KMS-11 (cell line): ENCODE data around the gene ZNRF4.

Experiments
- H2AFZ ChIP-seq: fragments of 200-600 bp; sonication (generic); 2 replicates; pipeline ENCODE4 v1.6.1; 2016; ENCODE audit warnings: antibody characterized with exemption, mixed run types, low read depth
- H3K27ac ChIP-seq: fragments of 200-600 bp; sonication (generic); 2 replicates; pipeline ENCODE4 v1.6.1; 2016; ENCODE audit warnings: mild to moderate bottlenecking, mixed run types
- H3K27me3 ChIP-seq: fragments of 200-600 bp; sonication (generic); 2 replicates; pipeline ENCODE4 v1.6.1; 2017; ENCODE audit warnings: mild to moderate bottlenecking, low read depth, mixed run types, moderate library complexity; ENCODE audit not compliant: insufficient read depth
- H3K36me3 ChIP-seq: fragments of 200-600 bp; sonication (generic); 2 replicates; pipeline ENCODE4 v1.6.1; 2017; ENCODE audit warnings: mild to moderate bottlenecking, mixed run types; ENCODE audit not compliant: insufficient read depth
- H3K4me1 ChIP-seq: fragments of 200-600 bp; sonication (generic); 2 replicates; pipeline ENCODE4 v1.6.1; 2016; ENCODE audit warnings: mild to moderate bottlenecking, low read depth, mixed run types; ENCODE audit not compliant: poor library complexity, severe bottlenecking
- H3K4me2 ChIP-seq: fragments of 200-600 bp; sonication (generic); 2 replicates; pipeline ENCODE4 v1.7.0; 2016; ENCODE audit warnings: mild to moderate bottlenecking, mixed run types
- H3K4me3 ChIP-seq: fragments of 200-600 bp; sonication (generic); IDR thresholded peaks from 2 replicates; pipeline ENCODE4 v1.6.1; 2017; ENCODE audit warnings: low read depth, low read length, mixed read lengths; ENCODE audit not compliant: insufficient read depth
- H3K79me2 ChIP-seq: fragments of 200-600 bp; sonication (generic); 2 replicates; pipeline ENCODE4 v1.6.1; 2016; ENCODE audit warnings: low read depth, mixed run types; ENCODE audit not compliant: insufficient read depth
- H3K9ac ChIP-seq: fragments of 200-600 bp; sonication (generic); 2 replicates; pipeline ENCODE4 v1.6.1; 2016; ENCODE audit warnings: mild to moderate bottlenecking, mixed run types
- H4K20me1 ChIP-seq: fragments of 200-600 bp; sonication (generic); 2 replicates; pipeline ENCODE4 v1.6.1; 2016; ENCODE audit warnings: mild to moderate bottlenecking, mixed run types; ENCODE audit not compliant: insufficient read depth
- CTCF ChIP-seq: fragments of 200-600 bp; sonication (generic); conservative IDR thresholded peaks from 2 replicates; pipeline ENCODE4 v1.6.1; 2017; ENCODE audit warnings: low read depth, mild to moderate bottlenecking, antibody characterized with exemption, low read length, moderate library complexity, mixed read lengths

The ZNRF4 gene

GRCh38 chr19:5448374-5448773, 6.8 kb upstream of the ZNRF4 start:
- Histone ChIP-seq H3K79me2 (no peaks in the 10 kb centered on the region), H4K20me1 (no peaks in the 10 kb centered on the region), H3K27ac (no peak overlapping the region), H3K36me3 (no peaks in the 10 kb centered on the region), H3K4me2 (no peak overlapping the region), H2AFZ (no peak overlapping the region), H3K4me3 (no peak overlapping the region), H3K4me1 (no peaks in the 10 kb centered on the region), H3K27me3 (peaks cover 32% of the 10 kb centered on the region), H3K9ac (no peak overlapping the region)
- no peak for TF ChIP-seq CTCF

- H3K79me2 ChIP-seq, result no peaks in the 10 kb centered on the region
- H2AFZ ChIP-seq, result no peak overlapping the region
- H3K4me2 ChIP-seq, result no peak overlapping the region
- H4K20me1 ChIP-seq, result no peaks in the 10 kb centered on the region
- H3K36me3 ChIP-seq, result no peaks in the 10 kb centered on the region
- H3K4me1 ChIP-seq, result no peaks in the 10 kb centered on the region
- TF ChIP-seq CTCF, result no peak
- no peak overlapping the region for H3K4me3 ChIP-seq
- no peak overlapping the region for H3K9ac ChIP-seq
- H3K27ac ChIP-seq, result no peak overlapping the region
- peaks cover 32% of the 10 kb centered on the region for H3K27me3 ChIP-seq
Measured at GRCh38 chr19:5450482-5451126, 4.6 kb upstream of the ZNRF4 start.

GRCh38 chr19:5451494-5451893, 3.7 kb upstream of the ZNRF4 start:
- no peaks in the 10 kb centered on the region for H3K4me1 ChIP-seq
- no peak for TF ChIP-seq CTCF
- no peak overlapping the region for H3K4me2 ChIP-seq
- H3K27me3 ChIP-seq, result peaks cover 24% of the 10 kb centered on the region
- H3K36me3 ChIP-seq, result no peaks in the 10 kb centered on the region
- H4K20me1 ChIP-seq, result no peaks in the 10 kb centered on the region
- no peak overlapping the region for H3K27ac ChIP-seq
- H2AFZ ChIP-seq, result no peak overlapping the region
- no peak overlapping the region for H3K4me3 ChIP-seq
- no peaks in the 10 kb centered on the region for H3K79me2 ChIP-seq
- H3K9ac ChIP-seq, result no peak overlapping the region

- Histone ChIP-seq H3K79me2 (no peaks in the 10 kb centered on the region), H3K9ac (no peak overlapping the region), H4K20me1 (no peaks in the 10 kb centered on the region), H3K4me1 (no peaks in the 10 kb centered on the region), H3K27me3 (peaks cover 19% of the 10 kb centered on the region), H3K36me3 (no peaks in the 10 kb centered on the region), H3K4me2 (no peak overlapping the region), H3K4me3 (no peak overlapping the region), H2AFZ (no peak overlapping the region), H3K27ac (no peak overlapping the region)
- TF ChIP-seq CTCF, result no peak
Measured at GRCh38 chr19:5452594-5453565, 2.3 kb upstream of the ZNRF4 start.
